ENCODE data around the gene MOB3A.

GRCh38 chr19:2048959-2049740 is 47.0 kb downstream of the MOB3A start:
- TF ChIP-seq CTCF (IDR thresholded peaks at IDR 0.05; ENCODE audit: low read depth, low read length, poor library complexity, severe bottlenecking), result no peak
- TF ChIP-seq EZH2phosphoT487 (IDR thresholded peaks at IDR 0.05; ENCODE audit: borderline replicate concordance, low read length), result no peak
